Neuronal stem cell (in vitro differentiated cells): ENCODE data around the gene MALAT1.
A peak's percentile ranks its signal among the peaks of the same experiment; 100 is the strongest.

Source experiments
- DNase-seq: peaks from one replicate; pipeline ENCODE4 v3.0.0-alpha.2; 2013; ENCODE audit warnings: low spot score
- H2AFZ ChIP-seq: one replicate; pipeline ENCODE4 v1.6.1; 2013; ENCODE audit warnings: mild to moderate bottlenecking, low read length, inconsistent platforms
- H2AK5ac ChIP-seq: 2 replicates; pipeline ENCODE4 v1.6.1; 2013; ENCODE audit warnings: low read depth, mild to moderate bottlenecking, inconsistent platforms, low read length, moderate library complexity, mixed read lengths
- H2BK120ac ChIP-seq: 2 replicates; pipeline ENCODE4 v1.6.1; 2013; ENCODE audit warnings: low read depth, mild to moderate bottlenecking, inconsistent platforms, low read length, moderate library complexity, mixed read lengths
- H2BK12ac ChIP-seq: one replicate; pipeline ENCODE4 v1.6.1; 2013; ENCODE audit warnings: low read length, inconsistent platforms
- H2BK15ac ChIP-seq: 2 replicates; pipeline ENCODE4 v1.6.1; 2013; ENCODE audit warnings: mild to moderate bottlenecking, low read length, inconsistent platforms, mixed read lengths
- H2BK5ac ChIP-seq: one replicate; pipeline ENCODE4 v1.6.1; 2013; ENCODE audit warnings: inconsistent platforms, mild to moderate bottlenecking, low read length, moderate library complexity
- H3K14ac ChIP-seq: one replicate; pipeline ENCODE4 v1.6.1; 2013; ENCODE audit warnings: low read length, inconsistent platforms
- H3K18ac ChIP-seq: 2 replicates; pipeline ENCODE4 v1.6.1; 2013; ENCODE audit warnings: low read length, inconsistent platforms
- H3K23ac ChIP-seq: 2 replicates; pipeline ENCODE4 v1.6.1; 2013; ENCODE audit warnings: low read depth, mild to moderate bottlenecking, mixed read lengths, low read length, inconsistent platforms; ENCODE audit not compliant: poor library complexity
- H3K27ac ChIP-seq: replicated peaks from 3 replicates; pipeline ENCODE4 v1.5.1; 2013; ENCODE audit warnings: low read length, inconsistent platforms
- H3K27me3 ChIP-seq, 3 experiments: 2 replicates each; pipeline ENCODE4 v1.6.1; 2013; ENCODE audit warnings: low read length in 3 of 3, mild to moderate bottlenecking in 2 of 3, inconsistent platforms in 1 of 3, low read depth in 1 of 3, mixed read lengths in 1 of 3, moderate library complexity in 1 of 3; ENCODE audit not compliant: control insufficient read depth in 3 of 3, insufficient read depth in 3 of 3
- H3K36me3 ChIP-seq, 2 donors: replicated peaks in 1 of 2; 2 replicates each; pipeline ENCODE4 v1.6.1; 2013; ENCODE audit warnings: low read length in 2 of 2; ENCODE audit not compliant: control insufficient read depth in 2 of 2, insufficient read depth in 2 of 2
- H3K4ac ChIP-seq: 2 replicates; pipeline ENCODE4 v1.6.1; 2013; ENCODE audit warnings: inconsistent platforms, mild to moderate bottlenecking, low read length, moderate library complexity
- H3K4me1 ChIP-seq, 2 donors: 1 replicate in 1 of 2; 2 replicates in 1 of 2; pipeline ENCODE4 v1.6.1; 2013; ENCODE audit warnings: low read length in 2 of 2, low read depth in 1 of 2; ENCODE audit not compliant: control insufficient read depth in 2 of 2, insufficient read depth in 1 of 2
- H3K4me2 ChIP-seq: one replicate; pipeline ENCODE4 v1.6.1; 2013; ENCODE audit warnings: mild to moderate bottlenecking, low read length, inconsistent platforms; ENCODE audit not compliant: insufficient read depth, poor library complexity, severe bottlenecking
- H3K4me3 ChIP-seq, 2 donors: 2 replicates each; pipeline ENCODE4 v1.5.1; 2013; ENCODE audit warnings: low read length in 2 of 2, mild to moderate bottlenecking in 2 of 2, inconsistent platforms in 1 of 2, moderate library complexity in 1 of 2
- H3K79me1 ChIP-seq: one replicate; pipeline ENCODE4 v1.6.1; 2013; ENCODE audit warnings: low read depth, mild to moderate bottlenecking, inconsistent platforms, low read length, moderate library complexity
- H3K9ac ChIP-seq: one replicate; pipeline ENCODE4 v1.6.1; 2013; ENCODE audit warnings: mild to moderate bottlenecking, low read depth, low read length, inconsistent platforms; ENCODE audit not compliant: poor library complexity
- H3K9me3 ChIP-seq, 2 donors: replicated peaks in 1 of 2; 2 replicates each; pipeline versions ENCODE3 to v1.6.1; 2013; ENCODE audit warnings: low read length in 2 of 2, mild to moderate bottlenecking in 2 of 2, inconsistent platforms in 1 of 2, low read depth in 1 of 2, mixed read lengths in 1 of 2, moderate library complexity in 1 of 2; ENCODE audit not compliant: control insufficient read depth in 2 of 2, insufficient read depth in 1 of 2
- H4K8ac ChIP-seq: one replicate; pipeline ENCODE4 v1.6.1; 2013; ENCODE audit warnings: low read depth, mild to moderate bottlenecking, inconsistent platforms, low read length, moderate library complexity
- H4K91ac ChIP-seq: one replicate; pipeline ENCODE4 v1.6.1; 2013; ENCODE audit warnings: low read length, low read depth, mild to moderate bottlenecking, inconsistent platforms; ENCODE audit not compliant: poor library complexity
- WGBS, 2 donors: extraction: QIAGEN DNeasy Blood & Tissue Kit; methylation state at CpG; one replicate each; pipeline ENCODE4 v1.1.7; 2013; ENCODE audit warnings: missing lambda C conversion rate in 2 of 2, mixed read lengths in 1 of 2; ENCODE audit not compliant: insufficient read length in 2 of 2, insufficient replicate concordance in 1 of 2; ENCODE audit errors: extremely low coverage in 2 of 2; 5-methylcytosine and 5-hydroxymethylcytosine counted together

Gene MALAT1

DNA sequence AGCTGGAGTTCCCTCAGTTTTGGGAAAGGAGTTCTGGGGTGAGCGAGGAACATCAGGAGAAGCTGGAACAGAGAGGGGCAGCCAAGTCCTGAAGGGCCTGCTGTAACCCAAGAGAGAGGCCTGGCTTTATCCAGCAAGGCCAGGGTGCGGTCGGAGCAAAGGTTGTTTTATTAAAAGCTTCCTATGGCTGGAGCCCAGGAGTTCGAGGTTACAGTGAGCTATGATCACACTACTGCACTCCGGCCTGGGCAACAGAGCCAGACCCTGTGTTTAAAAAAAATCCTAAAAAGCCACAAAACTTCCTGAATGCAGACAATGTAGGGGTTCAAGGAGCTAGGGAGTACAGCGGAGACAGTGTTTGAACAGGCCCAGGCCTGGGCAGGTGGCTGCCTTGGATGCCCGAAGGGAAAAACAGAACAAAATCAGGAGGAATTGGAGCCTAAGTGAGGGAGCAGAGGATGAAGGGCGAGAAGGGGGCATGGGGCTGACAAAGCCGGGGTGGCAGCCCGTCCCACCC, 22.2 kb upstream of the MALAT1 start:
- DNase-seq = no peak
- H3K4me1 ChIP-seq = peaks cover 22 to 28% of the 10 kb centered on the region in 2 donors

DNA sequence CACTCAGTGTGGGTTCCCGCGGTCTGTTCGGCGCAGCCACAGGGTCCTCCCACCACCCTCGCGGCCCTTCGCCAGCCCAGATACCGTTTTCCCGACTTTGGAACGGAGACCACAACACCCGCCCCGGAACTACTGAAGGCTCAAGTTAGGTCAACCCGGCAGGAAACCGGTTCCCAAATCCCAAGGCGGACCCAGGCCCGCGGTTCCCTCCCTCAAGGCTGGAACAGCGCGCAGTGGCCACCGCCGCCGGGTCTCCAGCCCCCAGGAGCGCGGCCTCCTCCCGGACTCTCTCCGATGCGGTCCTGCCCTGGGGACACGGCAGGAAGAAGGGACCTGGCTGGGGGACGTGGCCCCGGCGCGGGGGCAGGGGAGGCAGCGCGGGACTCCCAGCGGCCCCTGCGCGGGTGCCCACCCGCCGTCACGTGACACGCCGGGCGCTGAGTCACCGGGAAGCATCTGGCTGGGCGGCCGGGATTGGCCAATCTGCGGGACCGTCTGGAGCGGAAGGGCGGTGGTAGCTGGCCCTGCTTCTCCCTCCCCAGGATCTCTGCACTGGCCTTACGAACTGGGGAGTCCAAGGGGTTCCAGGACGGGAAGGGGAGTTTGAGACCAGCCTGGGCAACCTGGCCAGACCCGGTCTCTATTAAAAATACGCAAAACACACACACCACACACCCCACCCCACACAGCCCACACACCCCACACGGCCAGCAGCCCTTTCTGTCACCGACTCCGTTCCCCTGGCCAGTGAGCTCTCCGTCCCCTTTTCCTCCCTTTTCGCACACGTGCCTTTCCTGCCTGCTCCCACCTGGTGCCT, 21.5 kb upstream of the MALAT1 start:
- Histone ChIP-seq H3K27ac (peak overlapping the region; percentile 89), H3K4ac (peak overlapping the region; percentile 100), H2BK120ac (peak overlapping the region; percentile 87), H4K91ac (peak overlapping the region; percentile 97), H3K79me1 (peaks cover 4% of the 10 kb centered on the region), H3K4me3 (peak overlapping the region; percentile 87 to 90), H3K23ac (peak overlapping the region; percentile 99), H2BK12ac (peak overlapping the region; percentile 99), H2BK5ac (peak overlapping the region; percentile 90), H3K4me1 (peaks cover 20 to 24% of the 10 kb centered on the region in 2 donors), H3K14ac (peak overlapping the region; percentile 89), H3K18ac (peak overlapping the region; percentile 99), H3K27me3 (no peaks in the 10 kb centered on the region), H3K36me3 (no peaks in the 10 kb centered on the region), H4K8ac (peak overlapping the region; percentile 99), H2AK5ac (peak overlapping the region; percentile 99), H3K4me2 (peak overlapping the region; percentile 82), H3K9me3 (no peaks in the 10 kb centered on the region), H2BK15ac (peak overlapping the region; percentile 54), H2AFZ (peak overlapping the region; percentile 89), H3K9ac (peak overlapping the region; percentile 97)
- no CpG with 5 or more reads among the region's 60 CpGs for WGBS, 2 donors
- DNase-seq = peak; percentile 81

More for the DNA sequence above, 22.2 kb upstream of the MALAT1 start:
- Histone ChIP-seq H2BK5ac (peak overlapping the region; percentile 90), H3K9ac (peak overlapping the region; percentile 97), H3K18ac (peak overlapping the region; percentile 99), H3K9me3 (no peaks in the 10 kb centered on the region), H3K36me3 (no peaks in the 10 kb centered on the region), H3K14ac (peak overlapping the region; percentile 87), H2BK12ac (peak overlapping the region; percentile 1), H3K4ac (no peak overlapping the region), H3K4me2 (peak overlapping the region; percentile 82), H3K4me3 (peak overlapping the region; percentile 87 to 90), H3K79me1 (peaks cover 4% of the 10 kb centered on the region), H2AFZ (peak overlapping the region; percentile 89), H2AK5ac (peak overlapping the region; percentile 72), H4K8ac (no peak overlapping the region), H3K23ac (peak overlapping the region; percentile 99), H3K27ac (peak overlapping the region; percentile 80), H2BK120ac (no peak overlapping the region), H4K91ac (no peak overlapping the region), H2BK15ac (no peak overlapping the region), H3K27me3 (no peaks in the 10 kb centered on the region)
- WGBS, 2 donors = no CpG with 5 or more reads among the region's 10 CpGs

DNA sequence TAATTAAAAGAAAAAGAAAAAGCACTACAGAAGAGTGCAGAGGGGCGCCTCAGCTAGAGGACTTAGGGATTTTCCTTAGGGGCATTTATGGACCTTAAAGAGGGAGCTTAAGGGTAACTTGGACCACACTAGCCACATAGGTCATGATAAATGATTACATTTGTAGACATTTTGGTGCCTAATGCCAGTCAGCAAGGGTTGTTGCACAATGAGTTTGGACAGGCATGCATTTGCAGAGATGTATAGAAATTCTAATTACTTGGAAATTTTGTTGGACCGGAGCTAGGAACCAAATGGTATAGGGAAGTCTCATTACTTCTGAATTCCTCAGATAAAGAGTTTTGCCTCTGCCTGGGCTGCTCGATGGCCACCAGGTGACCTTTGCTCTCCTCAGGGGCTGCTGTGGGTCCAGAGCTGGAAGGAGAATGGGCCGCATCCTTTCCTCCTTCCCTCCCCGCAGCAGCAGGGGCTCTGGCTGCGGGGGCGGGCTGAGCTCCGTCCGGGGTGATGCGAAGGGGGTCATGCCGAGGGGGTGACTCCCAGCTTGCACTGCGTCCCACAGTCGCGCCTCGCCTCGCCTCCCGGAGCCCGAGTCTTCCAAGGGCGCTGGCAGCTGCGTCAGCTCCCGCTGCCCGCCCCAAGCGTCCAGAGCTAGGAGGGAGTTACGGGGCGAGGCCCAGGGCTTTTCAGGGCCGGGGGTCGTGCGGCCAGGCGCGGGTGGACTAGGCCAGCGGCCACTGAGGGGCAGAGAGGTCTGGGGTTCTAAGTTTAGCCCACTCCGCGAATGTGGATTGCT, 20.3 kb upstream of the MALAT1 start:
- peaks cover 20 to 24% of the 10 kb centered on the region in 2 donors for H3K4me1 ChIP-seq
- H2BK5ac ChIP-seq = peak overlapping the region; percentile 15
- no CpG with 5 or more reads among the region's 33 CpGs for WGBS, 2 donors
- peak overlapping the region; percentile 56 for H3K23ac ChIP-seq
- peak overlapping the region; percentile 3 for H3K27ac ChIP-seq
- H2AK5ac ChIP-seq = peak overlapping the region; percentile 51
- H3K36me3 ChIP-seq = no peaks in the 10 kb centered on the region
- peak overlapping the region; percentile 47 for H3K4ac ChIP-seq
- H2BK120ac ChIP-seq = no peak overlapping the region
- H3K4me2 ChIP-seq = no peak overlapping the region
- H2BK12ac ChIP-seq = peak overlapping the region; percentile 76
- no peaks in the 10 kb centered on the region for H3K9me3 ChIP-seq
- peak overlapping the region; percentile 70 for H2AFZ ChIP-seq
- no peak overlapping the region for H4K8ac ChIP-seq
- peaks cover 4% of the 10 kb centered on the region for H3K79me1 ChIP-seq
- DNase-seq = no peak
- H3K18ac ChIP-seq = peak overlapping the region; percentile 48
- peak overlapping the region; percentile 92 for H2BK15ac ChIP-seq
- no peak overlapping the region for H3K14ac ChIP-seq
- no peaks in the 10 kb centered on the region for H3K27me3 ChIP-seq
- peak overlapping the region in 1 of 2 donors; percentile 21 for H3K4me3 ChIP-seq
- no peak overlapping the region for H4K91ac ChIP-seq
- H3K9ac ChIP-seq = peak overlapping the region; percentile 45
